Sigmoid colon (tissue), 7 donors: ENCODE results near the gene THSD7A. TPM values are rescaled to one million over a fixed set of nuclear protein-coding genes. Genes with fewer than 3 reads are reported as not detected.

Experiments
- DNase-seq: peaks from one replicate; pipeline ENCODE4 v3.0.0-alpha.2; 2019
- H3K27ac ChIP-seq, 4 donors: fragments of 200-600 bp; sonication (generic); one replicate each; pipeline ENCODE4 v1.5.1; 2016 to 2019; ENCODE audit warnings: mild to moderate bottlenecking in 1 of 4
- H3K27me3 ChIP-seq, 3 donors: fragments of 200-600 bp; sonication (generic); one replicate each; pipeline ENCODE4 v1.5.1; 2019; ENCODE audit warnings: mild to moderate bottlenecking in 1 of 3
- H3K36me3 ChIP-seq, 4 donors: fragments of 200-600 bp; sonication (generic); one replicate each; pipeline ENCODE4 v1.5.1; 2016 to 2019
- H3K4me1 ChIP-seq, 4 donors: fragments of 200-600 bp; sonication (generic); one replicate each; pipeline ENCODE4 v1.5.1; 2017 to 2019
- H3K4me3 ChIP-seq, 4 donors: fragments of 200-600 bp; sonication (generic); one replicate each; pipeline ENCODE4 v1.5.1; 2017 to 2019; ENCODE audit warnings: mild to moderate bottlenecking in 2 of 4, moderate library complexity in 1 of 4
- H3K9me3 ChIP-seq, 4 donors: fragments of 200-600 bp in 3 of 4; sonication (generic) in 3 of 4; one replicate each; pipeline versions ENCODE4 v1.5.1 to v1.6.1; 2013 to 2019
- CTCF ChIP-seq, 4 experiments: fragments of 450-650 bp in 3 of 4; fragments of 200-600 bp in 1 of 4; IDR thresholded peaks; one replicate each; pipeline ENCODE4 v1.5.1; 2016 to 2019; ENCODE audit warnings: antibody characterized with exemption in 4 of 4, mild to moderate bottlenecking in 3 of 4, moderate library complexity in 2 of 4
- EP300 ChIP-seq, 4 donors: sonication (generic); formaldehyde crosslinking; IDR thresholded peaks; one replicate each; pipeline ENCODE4 v1.6.1; 2017; ENCODE audit warnings: antibody characterized with exemption in 4 of 4
- POLR2A ChIP-seq, 2 donors: fragments of 450-650 bp; IDR thresholded peaks; one replicate each; pipeline ENCODE4 v1.6.1; 2016; ENCODE audit warnings: antibody characterized with exemption in 2 of 2, mild to moderate bottlenecking in 2 of 2, moderate library complexity in 2 of 2
- POLR2AphosphoS5 ChIP-seq, 4 donors: sonication (generic); formaldehyde crosslinking; IDR thresholded peaks; one replicate each; pipeline ENCODE4 v1.6.1; 2017; ENCODE audit warnings: antibody characterized with exemption in 4 of 4
- WGBS, 2 donors: extraction: QIAGEN DNeasy Blood & Tissue Kit; methylation state at CpG; one replicate each; pipeline ENCODE4 v1.1.7; 2013; 5-methylcytosine and 5-hydroxymethylcytosine counted together
- intact Hi-C: fragments of 100-400 bp; cut with DNase I; formaldehyde crosslinking; loops from one replicate; pipeline ENCODE4 v1.15.1; 2023
- polyA plus RNA-seq, 3 donors: library from polyadenylated mRNA; stranded (reverse); fragments of 200-250 nt; gene quantifications; one replicate each; pipeline ENCODE4 v1.2.3, GENCODE V29; 2013
- total RNA-seq, 4 donors: library from RNA; depleted of rRNA; stranded (reverse); fragments of >200 nt; gene quantifications; one replicate each; pipeline ENCODE4 v1.1.0, GENCODE V29; 2016
- donor health status: healthy with polysubstance abuse.
- donor health status: Bipolar disorder and iron deficiency.
- donor health status: healthy.

The THSD7A gene
- total RNA-seq (1 to 10 TPM; 5.0 to 6.9 (median 6.1) TPM), polyA plus RNA-seq (under 1 TPM; under 0.01 to 0.64 (median under 0.01) TPM)

GRCh38 chr7:11831736-11832495, at the start of gene THSD7A:
Gene THSD7A, minus strand, starts transcription at chr7:11832198. Its CDS starts 252 bp downstream, at chr7:11831946.
- no peaks in the 10 kb centered on the region for H3K9me3 ChIP-seq
- H3K36me3 ChIP-seq = no peaks in the 10 kb centered on the region
- peak within 1 kb of the TSS; percentile 48 to 64 (median 56) for H3K4me3 ChIP-seq
- peak within 1 kb of the TSS; percentile 48 to 79 (median 70) for H3K27ac ChIP-seq
- intact Hi-C loops = loop anchor here (5.0 to 10.0 kb wide), 3 partner anchors 107 to 405 kb away; partner anchors contain the start of gene TMEM106B
- TF ChIP-seq POLR2AphosphoS5 (IDR thresholded peaks at IDR 0.05) (peak in 1 of 4 donors; percentile 16), CTCF (IDR thresholded peaks at IDR 0.05) (no peak)
- 2 to 4% methylated on average over 62 of the region's 62 CpGs for WGBS, 2 donors
- H3K4me1 ChIP-seq = peaks cover 0 to 24% (median 7%) of the 10 kb centered on the region in 4 donors
- peak; percentile 66 for DNase-seq
- no peaks in the 10 kb centered on the region for H3K27me3 ChIP-seq

- no peak overlapping the region for H3K4me3 ChIP-seq
- WGBS, 2 donors = 70 to 91% methylated on average over 5 of the region's 5 CpGs
- H3K36me3 ChIP-seq = no peaks in the 10 kb centered on the region
- no peak for TF ChIP-seq POLR2A (IDR thresholded peaks at IDR 0.05)
- no peak for DNase-seq
- no peaks in the 10 kb centered on the region for H3K4me1 ChIP-seq
- peaks cover 0 to 3% (median 0%) of the 10 kb centered on the region in 4 donors for H3K9me3 ChIP-seq
- no peaks in the 10 kb centered on the region for H3K27me3 ChIP-seq
- intact Hi-C loops = no loop called here
- H3K27ac ChIP-seq = no peak overlapping the region
Observed at GRCh38 chr7:11881680-11882079, 49.7 kb upstream of the THSD7A start.

- Histone ChIP-seq H3K27me3 (no peaks in the 10 kb centered on the region), H3K4me3 (no peak overlapping the region), H3K27ac (no peak overlapping the region), H3K9me3 (peaks cover 0 to 3% (median 0%) of the 10 kb centered on the region in 4 donors), H3K36me3 (no peaks in the 10 kb centered on the region), H3K4me1 (no peaks in the 10 kb centered on the region)
- 9 to 48% methylated on average over 1 of the region's 1 CpG for WGBS, 2 donors
- intact Hi-C loops = no loop called here
- TF ChIP-seq POLR2AphosphoS5 (IDR thresholded peaks at IDR 0.05) = no peak
- TF ChIP-seq EP300 (IDR thresholded peaks at IDR 0.05) = no peak
- TF ChIP-seq POLR2A (IDR thresholded peaks at IDR 0.05) = no peak
- no peak for TF ChIP-seq CTCF (IDR thresholded peaks at IDR 0.05)
- no peak for DNase-seq
Observed at GRCh38 chr7:11875635-11876034, 43.6 kb upstream of the THSD7A start.

GRCh38 chr7:11865671-11866070, 33.7 kb upstream of the THSD7A start:
- Histone ChIP-seq H3K27me3 (no peaks in the 10 kb centered on the region), H3K9me3 (no peaks in the 10 kb centered on the region), H3K27ac (no peak overlapping the region), H3K4me1 (no peaks in the 10 kb centered on the region), H3K4me3 (no peak overlapping the region), H3K36me3 (no peaks in the 10 kb centered on the region)
- no peak for DNase-seq
- 74 to 78% methylated on average over 2 of the region's 2 CpGs for WGBS, 2 donors
- intact Hi-C loops = no loop called here
- TF ChIP-seq POLR2AphosphoS5 (IDR thresholded peaks at IDR 0.05) (no peak), CTCF (IDR thresholded peaks at IDR 0.05) (no peak), EP300 (IDR thresholded peaks at IDR 0.05) (no peak), POLR2A (IDR thresholded peaks at IDR 0.05) (no peak)

GRCh38 chr7:11858622-11859302, 26.8 kb upstream of the THSD7A start:
- Histone ChIP-seq H3K36me3 (no peaks in the 10 kb centered on the region), H3K4me3 (no peak overlapping the region), H3K27me3 (no peaks in the 10 kb centered on the region), H3K4me1 (no peaks in the 10 kb centered on the region), H3K9me3 (no peaks in the 10 kb centered on the region), H3K27ac (no peak overlapping the region)
- no peak for DNase-seq
- 44 to 60% methylated on average over 6 of the region's 6 CpGs for WGBS, 2 donors
- TF ChIP-seq POLR2A (IDR thresholded peaks at IDR 0.05) (no peak), EP300 (IDR thresholded peaks at IDR 0.05) (no peak), CTCF (IDR thresholded peaks at IDR 0.05) (no peak), POLR2AphosphoS5 (IDR thresholded peaks at IDR 0.05) (no peak)
- intact Hi-C loops = no loop called here
